A549 (cell line): ENCODE data around the gene DCTN3. TPM values are rescaled to one million over a fixed set of nuclear protein-coding genes. Genes with fewer than 3 reads are reported as not detected.

ENCODE experiments used
- ATOH8 ChIP-seq: fragments of 250-450 bp; sonication (Bioruptor Pico); IDR thresholded peaks from 2 replicates; pipeline ENCODE4 v1.5.0; 2020; ENCODE audit warnings: low read depth, mild to moderate bottlenecking, moderate library complexity
- BCL3 ChIP-seq: fragments of >200 bp; sonication (Bioruptor Twin); formaldehyde crosslinking; IDR thresholded peaks from 3 replicates; pipeline ENCODE4 v1.6.1; 2016
- BHLHE40 ChIP-seq: IDR thresholded peaks from 2 replicates; pipeline ENCODE4 v1.6.1; 2012; ENCODE audit warnings: low read depth, low read length, inconsistent platforms
- CEBPB ChIP-seq, 2 experiments: fragments of >200 bp in 1 of 2; sonication (Bioruptor Twin) in 1 of 2; formaldehyde crosslinking in 1 of 2; IDR thresholded peaks; 2 replicates each; pipeline ENCODE4 v1.6.1; 2012 to 2016
- CHD4 ChIP-seq: fragments of 200-600 bp; sonication (generic); IDR thresholded peaks from 2 replicates; pipeline ENCODE4 v1.6.1; 2016; ENCODE audit warnings: antibody characterized with exemption, mild to moderate bottlenecking, borderline replicate concordance
- EHF ChIP-seq: fragments of 250-450 bp; sonication (Bioruptor Pico); IDR thresholded peaks from 2 replicates; pipeline ENCODE4 v1.5.0; 2020; ENCODE audit warnings: mild to moderate bottlenecking
- EP300 ChIP-seq, 2 experiments: fragments of >200 bp; sonication (Bioruptor Twin); formaldehyde crosslinking; IDR thresholded peaks; 2 replicates in 1 of 2; 3 replicates in 1 of 2; pipeline ENCODE4 v1.6.1; 2016 to 2017
- ESRRA ChIP-seq: fragments of 150-350 bp; IDR thresholded peaks from 2 replicates; pipeline ENCODE4 v1.6.1; 2014; ENCODE audit warnings: mild to moderate bottlenecking, low read length, borderline replicate concordance
- FOSL2 ChIP-seq, 2 experiments: fragments of 450-650 bp in 1 of 2; fragments of >200 bp in 1 of 2; sonication (Bioruptor Twin) in 1 of 2; formaldehyde crosslinking; IDR thresholded peaks; 2 replicates each; pipeline versions ENCODE4 v1.5.0 to v1.6.1; 2016 to 2020; ENCODE audit warnings: mild to moderate bottlenecking in 1 of 2, moderate library complexity in 1 of 2
- FOXS1 ChIP-seq: fragments of 250-450 bp; sonication (Bioruptor Pico); IDR thresholded peaks from 2 replicates; pipeline ENCODE4 v1.5.0; 2020; ENCODE audit warnings: mild to moderate bottlenecking, moderate library complexity
- HDAC2 ChIP-seq: fragments of 200-600 bp; sonication (generic); IDR thresholded peaks from 2 replicates; pipeline ENCODE4 v1.6.1; 2016
- HES2 ChIP-seq: fragments of >200 bp; sonication (Bioruptor Twin); formaldehyde crosslinking; IDR thresholded peaks from 2 replicates; pipeline ENCODE4 v1.6.1; 2016
- HEYL ChIP-seq: fragments of 250-450 bp; sonication (Bioruptor Pico); IDR thresholded peaks from 2 replicates; pipeline ENCODE4 v1.8.0; 2021; ENCODE audit warnings: mild to moderate bottlenecking, moderate library complexity
- HOXB13 ChIP-seq: fragments of 250-450 bp; sonication (Bioruptor Pico); IDR thresholded peaks from 2 replicates; pipeline ENCODE4 v1.5.0; 2020; ENCODE audit warnings: low read depth, mild to moderate bottlenecking, moderate library complexity
- HOXB5 ChIP-seq: fragments of 250-450 bp; sonication (Bioruptor Pico); IDR thresholded peaks from 2 replicates; pipeline ENCODE4 v1.5.0; 2020; ENCODE audit warnings: mild to moderate bottlenecking, moderate library complexity
- JUN ChIP-seq, 2 experiments: fragments of >200 bp; sonication (Bioruptor Twin); formaldehyde crosslinking; IDR thresholded peaks; 2 replicates in 1 of 2; 3 replicates in 1 of 2; pipeline ENCODE4 v1.6.1; 2016 to 2017
- JUNB ChIP-seq: fragments of >200 bp; sonication (Bioruptor Twin); formaldehyde crosslinking; IDR thresholded peaks from 2 replicates; pipeline ENCODE4 v1.6.1; 2016
- MAFK ChIP-seq: fragments of 450-650 bp; IDR thresholded peaks from 2 replicates; pipeline ENCODE4 v1.6.1; 2014; ENCODE audit not compliant: partially characterized antibody
- MAX ChIP-seq: IDR thresholded peaks from 2 replicates; pipeline ENCODE4 v1.6.1; 2012
- MAZ ChIP-seq: fragments of 150-350 bp; IDR thresholded peaks from 2 replicates; pipeline ENCODE4 v1.6.1; 2014; ENCODE audit warnings: antibody characterized with exemption, low read depth, low read length, borderline replicate concordance
- POLR2A ChIP-seq: IDR thresholded peaks from 2 replicates; pipeline ENCODE4 v1.6.1; 2012; ENCODE audit warnings: mild to moderate bottlenecking, low read length
- POLR2AphosphoS2 ChIP-seq: conservative IDR thresholded peaks from 2 replicates; pipeline ENCODE4 v1.6.1; 2012; ENCODE audit warnings: low read length, improper control_type of control experiment, inconsistent platforms
- RCOR1 ChIP-seq: fragments of 150-350 bp; IDR thresholded peaks from 2 replicates; pipeline ENCODE4 v1.6.1; 2014; ENCODE audit warnings: antibody characterized with exemption, low read length, low read depth
- RNF2 ChIP-seq: fragments of 200-600 bp; sonication (generic); IDR thresholded peaks from 2 replicates; pipeline ENCODE4 v1.6.1; 2016; ENCODE audit warnings: low read depth, mild to moderate bottlenecking, antibody characterized with exemption, moderate library complexity, borderline replicate concordance
- SREBF2 ChIP-seq: fragments of 450-650 bp; IDR thresholded peaks from 2 replicates; pipeline ENCODE4 v1.6.1; 2014; ENCODE audit warnings: mild to moderate bottlenecking, moderate library complexity
- TFCP2L1 ChIP-seq: fragments of 250-450 bp; sonication (Bioruptor Pico); IDR thresholded peaks from 2 replicates; pipeline ENCODE4 v1.5.0; 2021; ENCODE audit warnings: mild to moderate bottlenecking
- ZC3H11A ChIP-seq: fragments of 450-650 bp; IDR thresholded peaks from 2 replicates; pipeline ENCODE4 v1.6.1; 2014; ENCODE audit warnings: antibody characterized with exemption, mild to moderate bottlenecking
- ZFP36 ChIP-seq: fragments of 450-650 bp; IDR thresholded peaks from 2 replicates; pipeline ENCODE4 v1.6.1; 2014; ENCODE audit warnings: borderline replicate concordance; ENCODE audit not compliant: partially characterized antibody
- ZNF302 ChIP-seq: fragments of 250-450 bp; sonication (Bioruptor Pico); IDR thresholded peaks from 2 replicates; pipeline ENCODE4 v1.9.0; 2021; ENCODE audit warnings: inconsistent platforms, mild to moderate bottlenecking, moderate library complexity
- ZSCAN20 ChIP-seq: fragments of 250-450 bp; sonication (Bioruptor Pico); IDR thresholded peaks from 2 replicates; pipeline ENCODE4 v1.8.0; 2022; ENCODE audit warnings: mild to moderate bottlenecking, moderate library complexity
- polyA plus RNA-seq, 4 experiments: library from polyadenylated mRNA; depleted of rRNA in 3 of 4; stranded (reverse); fragments of >200 nt; fragmentation: RNase III in 1 of 4; extraction: RNeasy Plus Mini Kit Qiagen cat#74134 plus additional on column Dnase treatment in 1 of 4; gene quantifications; 2 replicates in 3 of 4; 3 replicates in 1 of 4; pipeline ENCODE4 v1.2.3, GENCODE V29; 2011 to 2017
- TF ChIP-seq, protein P1 (sequence below): fragments of 150-350 bp; IDR thresholded peaks from 2 replicates; pipeline ENCODE4 v1.6.1; 2014; ENCODE audit warnings: low read depth, mild to moderate bottlenecking, low read length
- TF ChIP-seq, protein P2 (sequence below): fragments of 250-450 bp; sonication (Bioruptor Pico); IDR thresholded peaks from 2 replicates; pipeline ENCODE4 v1.5.0; 2021; ENCODE audit warnings: mild to moderate bottlenecking, moderate library complexity, borderline replicate concordance
- TF ChIP-seq, protein P3 (sequence below): IDR thresholded peaks from 2 replicates; pipeline ENCODE4 v1.6.1; 2012
- TF ChIP-seq, protein P4 (sequence below): fragments of >200 bp; sonication (Bioruptor Twin); formaldehyde crosslinking; IDR thresholded peaks from 3 replicates; pipeline ENCODE4 v1.5.1; 2016

DCTN3 gene
- polyA plus RNA-seq, 2 of the 4 experiments (the other 2 are of a cell fraction): 74.3 to 92.9 TPM

DNA sequence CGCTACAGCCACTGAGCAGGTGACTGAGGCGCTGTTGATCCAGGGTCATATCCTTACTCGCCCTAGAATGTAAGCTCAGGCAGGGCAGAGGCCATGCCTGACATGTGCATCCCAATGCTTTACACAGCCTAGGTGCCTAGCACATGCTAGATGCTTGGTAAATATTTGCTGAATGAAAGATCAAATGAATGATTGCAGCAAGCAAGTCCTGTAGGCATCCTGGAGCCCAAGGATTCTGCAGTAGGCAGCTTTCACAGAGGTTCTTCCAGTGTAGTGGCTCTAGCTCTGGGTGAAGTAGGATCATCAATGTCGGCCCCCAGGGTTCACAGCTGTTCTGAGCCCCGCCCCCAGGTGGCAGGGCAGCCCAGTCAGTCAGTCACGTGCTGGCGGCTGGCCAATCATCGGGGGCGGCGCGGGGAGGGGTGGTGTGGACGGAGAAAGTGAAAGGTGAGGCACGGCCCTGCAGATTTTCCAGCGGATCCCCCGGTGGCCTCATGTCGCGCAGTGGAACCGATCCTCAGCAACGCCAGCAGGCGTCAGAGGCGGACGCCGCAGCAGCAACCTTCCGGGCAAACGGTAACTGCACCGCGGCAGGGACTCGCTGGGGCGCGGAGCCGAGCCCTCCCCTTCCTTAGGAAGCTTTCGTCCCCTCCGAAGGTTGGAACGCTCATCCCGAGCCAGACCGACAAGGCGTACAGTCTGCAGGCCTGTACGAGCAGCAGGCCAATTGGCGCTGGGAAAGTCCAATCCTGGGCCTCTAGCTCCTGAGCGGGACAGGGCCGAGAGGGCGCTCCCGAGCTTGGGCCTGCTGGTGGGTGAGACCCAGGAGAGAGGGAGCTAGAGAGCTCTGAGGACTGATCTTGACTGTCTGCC, 26.2 kb upstream of the DCTN3 start, which contains the start of gene GALT (continued):
- TF ChIP-seq SREBF2 (no peak), FOSL2 (IDR thresholded peaks at IDR 0.05) (no peak), FOSL2 (CRISPR knock-in tag; IDR thresholded peaks at IDR 0.05) (no peak), ZFP36 (no peak), MAZ (no peak), JUNB (no peak), TFCP2L1 (no peak), HES2 (no peak), POLR2A (peak; percentile 61), EHF (no peak), CEBPB (IDR thresholded peaks at IDR 0.05) (no peak), ESRRA (no peak), FOXS1 (no peak), MAX (peak; percentile 90), HOXB5 (no peak), EP300 (IDR thresholded peaks at IDR 0.05) (no peak), POLR2AphosphoS2 (no peak), ZNF302 (no peak), BHLHE40 (peak; percentile 18; the same call in 1 of the 2 replicates), JUN (IDR thresholded peaks at IDR 0.05) (peak; percentile 17 to 68; a peak in 1 of 5 replicates), ZSCAN20 (CRISPR knock-in tag) (no peak), RNF2 (no peak), CHD4 (no peak), HEYL (no peak), BCL3 (peak; percentile 50; the same call in 1 of the 3 replicates), ZC3H11A (no peak), ATOH8 (no peak), RCOR1 (no peak), MAFK (no peak), HOXB13 (CRISPR knock-in tag) (no peak), HDAC2 (no peak)
- TF ChIP-seq, protein P1, sequence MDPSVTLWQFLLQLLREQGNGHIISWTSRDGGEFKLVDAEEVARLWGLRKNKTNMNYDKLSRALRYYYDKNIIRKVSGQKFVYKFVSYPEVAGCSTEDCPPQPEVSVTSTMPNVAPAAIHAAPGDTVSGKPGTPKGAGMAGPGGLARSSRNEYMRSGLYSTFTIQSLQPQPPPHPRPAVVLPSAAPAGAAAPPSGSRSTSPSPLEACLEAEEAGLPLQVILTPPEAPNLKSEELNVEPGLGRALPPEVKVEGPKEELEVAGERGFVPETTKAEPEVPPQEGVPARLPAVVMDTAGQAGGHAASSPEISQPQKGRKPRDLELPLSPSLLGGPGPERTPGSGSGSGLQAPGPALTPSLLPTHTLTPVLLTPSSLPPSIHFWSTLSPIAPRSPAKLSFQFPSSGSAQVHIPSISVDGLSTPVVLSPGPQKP: no peak
- TF ChIP-seq, protein P2, sequence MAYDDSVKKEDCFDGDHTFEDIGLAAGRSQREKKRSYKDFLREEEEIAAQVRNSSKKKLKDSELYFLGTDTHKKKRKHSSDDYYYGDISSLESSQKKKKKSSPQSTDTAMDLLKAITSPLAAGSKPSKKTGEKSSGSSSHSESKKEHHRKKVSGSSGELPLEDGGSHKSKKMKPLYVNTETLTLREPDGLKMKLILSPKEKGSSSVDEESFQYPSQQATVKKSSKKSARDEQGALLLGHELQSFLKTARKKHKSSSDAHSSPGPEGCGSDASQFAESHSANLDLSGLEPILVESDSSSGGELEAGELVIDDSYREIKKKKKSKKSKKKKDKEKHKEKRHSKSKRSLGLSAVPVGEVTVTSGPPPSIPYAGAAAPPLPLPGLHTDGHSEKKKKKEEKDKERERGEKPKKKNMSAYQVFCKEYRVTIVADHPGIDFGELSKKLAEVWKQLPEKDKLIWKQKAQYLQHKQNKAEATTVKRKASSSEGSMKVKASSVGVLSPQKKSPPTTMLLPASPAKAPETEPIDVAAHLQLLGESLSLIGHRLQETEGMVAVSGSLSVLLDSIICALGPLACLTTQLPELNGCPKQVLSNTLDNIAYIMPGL: 0 out of 2 replicates have a peak, but pooled peaks have one; percentile 59
- TF ChIP-seq, protein P3, sequence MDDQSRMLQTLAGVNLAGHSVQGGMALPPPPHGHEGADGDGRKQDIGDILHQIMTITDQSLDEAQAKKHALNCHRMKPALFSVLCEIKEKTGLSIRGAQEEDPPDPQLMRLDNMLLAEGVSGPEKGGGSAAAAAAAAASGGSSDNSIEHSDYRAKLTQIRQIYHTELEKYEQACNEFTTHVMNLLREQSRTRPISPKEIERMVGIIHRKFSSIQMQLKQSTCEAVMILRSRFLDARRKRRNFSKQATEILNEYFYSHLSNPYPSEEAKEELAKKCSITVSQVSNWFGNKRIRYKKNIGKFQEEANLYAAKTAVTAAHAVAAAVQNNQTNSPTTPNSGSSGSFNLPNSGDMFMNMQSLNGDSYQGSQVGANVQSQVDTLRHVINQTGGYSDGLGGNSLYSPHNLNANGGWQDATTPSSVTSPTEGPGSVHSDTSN: peak; percentile 70
- TF ChIP-seq, protein P4, sequence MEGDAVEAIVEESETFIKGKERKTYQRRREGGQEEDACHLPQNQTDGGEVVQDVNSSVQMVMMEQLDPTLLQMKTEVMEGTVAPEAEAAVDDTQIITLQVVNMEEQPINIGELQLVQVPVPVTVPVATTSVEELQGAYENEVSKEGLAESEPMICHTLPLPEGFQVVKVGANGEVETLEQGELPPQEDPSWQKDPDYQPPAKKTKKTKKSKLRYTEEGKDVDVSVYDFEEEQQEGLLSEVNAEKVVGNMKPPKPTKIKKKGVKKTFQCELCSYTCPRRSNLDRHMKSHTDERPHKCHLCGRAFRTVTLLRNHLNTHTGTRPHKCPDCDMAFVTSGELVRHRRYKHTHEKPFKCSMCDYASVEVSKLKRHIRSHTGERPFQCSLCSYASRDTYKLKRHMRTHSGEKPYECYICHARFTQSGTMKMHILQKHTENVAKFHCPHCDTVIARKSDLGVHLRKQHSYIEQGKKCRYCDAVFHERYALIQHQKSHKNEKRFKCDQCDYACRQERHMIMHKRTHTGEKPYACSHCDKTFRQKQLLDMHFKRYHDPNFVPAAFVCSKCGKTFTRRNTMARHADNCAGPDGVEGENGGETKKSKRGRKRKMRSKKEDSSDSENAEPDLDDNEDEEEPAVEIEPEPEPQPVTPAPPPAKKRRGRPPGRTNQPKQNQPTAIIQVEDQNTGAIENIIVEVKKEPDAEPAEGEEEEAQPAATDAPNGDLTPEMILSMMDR: peak; percentile 58
